ENCODE results near the gene HORMAD1.
A peak's percentile ranks its signal among the peaks of the same experiment; 100 is the strongest.
"Not testable (repeated sequence)": the region's sequence is repeated elsewhere in the genome, so short reads cannot be mapped to it uniquely, and the experiment has no call there.

The HORMAD1 gene

DNA sequence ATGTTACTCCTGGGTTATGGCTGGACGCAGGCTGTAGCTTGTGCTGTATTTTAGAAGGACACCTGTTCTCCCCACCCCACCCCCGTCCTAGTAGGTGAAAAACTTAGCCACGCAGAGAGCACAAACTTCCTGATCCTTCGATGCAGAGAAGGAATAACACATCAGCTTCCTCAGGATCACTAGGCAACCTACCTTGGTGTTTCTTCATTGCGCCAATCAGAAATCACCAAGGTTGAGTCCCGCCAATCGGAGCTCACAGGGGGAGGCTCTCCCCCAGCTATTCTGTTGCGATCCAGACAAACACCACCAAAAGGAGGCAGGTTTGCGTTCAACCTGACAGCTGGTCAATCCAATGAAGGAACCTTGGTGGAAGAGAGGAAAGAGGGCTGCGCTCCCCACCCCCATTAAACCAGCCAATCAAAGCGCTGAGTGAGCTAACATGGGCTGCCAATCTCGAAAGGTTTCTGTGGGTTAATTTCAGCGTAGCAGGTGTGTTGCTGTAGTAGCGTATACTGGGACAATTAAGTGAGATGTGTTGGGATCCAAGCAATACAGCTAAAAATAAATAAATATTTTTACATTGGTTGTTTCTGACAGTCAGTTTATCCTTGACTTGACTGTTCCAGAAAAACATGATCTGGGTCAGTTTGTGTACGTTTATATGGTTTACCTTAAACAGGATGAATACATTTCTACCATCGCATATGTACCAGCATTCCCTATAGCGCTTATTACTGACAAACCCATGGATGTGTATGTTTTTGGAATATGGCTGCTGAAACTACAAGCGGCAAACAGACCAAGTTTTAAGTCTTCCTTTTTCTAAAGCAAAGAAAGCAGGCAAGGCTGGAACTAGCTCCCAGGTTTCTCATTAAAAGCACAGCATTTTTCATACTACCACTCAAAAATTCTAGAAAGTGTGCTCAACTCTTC lies 23.4 kb downstream of the HORMAD1 start, which contains the start of gene GOLPH3L:
GOLPH3L (minus strand) TSS at position 160 of the 933 bp plus-strand sequence. CDS start 2,316 bp downstream, outside the sequence.
- peak; percentile 95 for DNase-seq (ENCODE audit: low spot score)

DNA sequence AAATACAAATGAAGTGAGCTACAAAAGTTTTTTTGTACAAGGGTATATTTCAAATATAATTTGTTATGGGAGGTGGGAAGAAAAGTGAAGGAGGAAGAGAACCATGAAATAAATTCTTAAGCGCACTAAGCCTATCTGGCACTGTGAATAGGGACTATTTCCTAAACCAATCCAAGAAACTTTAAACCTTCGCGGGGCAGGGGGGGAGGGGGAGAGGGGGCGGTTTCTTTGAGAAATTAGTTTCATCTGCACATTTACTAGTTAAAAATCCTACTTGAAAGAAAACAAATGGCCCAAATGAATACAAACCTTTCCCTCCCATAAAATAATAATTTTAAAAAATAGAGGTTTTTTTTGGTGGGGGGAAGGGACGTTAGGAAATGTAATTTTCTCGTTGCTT lies 24.1 kb downstream of the HORMAD1 start:
- DNase-seq (ENCODE audit: low spot score): no peak

DNA sequence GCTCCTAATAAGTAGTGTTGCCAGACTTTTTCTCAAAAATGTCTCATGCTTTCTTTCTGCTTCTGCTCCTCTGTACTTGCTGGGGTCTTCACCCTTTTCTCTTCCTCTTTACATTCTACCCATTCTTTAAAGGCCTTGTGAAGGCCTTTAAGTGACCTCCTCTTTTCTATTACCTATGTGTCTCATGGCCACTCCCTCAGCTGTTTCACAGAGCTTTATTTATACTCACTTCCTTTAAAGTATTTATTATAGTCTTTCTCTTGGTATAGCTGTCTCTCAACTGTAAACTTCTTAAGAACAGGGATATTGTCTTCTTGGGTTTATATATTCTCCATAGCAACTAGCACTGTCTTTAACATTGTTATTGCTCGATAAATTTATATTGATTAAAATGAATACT lies 24.5 kb downstream of the HORMAD1 start:
- no peak for DNase-seq (ENCODE audit: low spot score)

DNA sequence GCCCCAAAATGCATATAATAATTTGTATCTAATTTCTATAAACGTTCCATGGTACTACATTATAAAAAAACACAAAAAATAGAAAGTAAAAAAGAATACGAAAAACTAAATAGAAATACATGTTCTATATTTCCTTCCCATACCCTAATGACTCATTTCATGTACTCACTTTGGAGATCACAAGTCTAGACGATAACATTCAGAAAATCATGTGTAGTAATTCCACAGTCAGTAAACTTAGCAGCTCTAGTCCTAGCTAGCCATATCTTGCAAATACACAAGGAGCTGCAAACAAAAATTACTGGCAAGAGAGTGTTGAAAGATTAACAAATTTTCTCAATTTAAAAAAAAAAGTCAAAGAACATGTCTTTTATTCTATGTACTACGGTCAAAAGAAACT lies 25.1 kb downstream of the HORMAD1 start:
- DNase-seq (ENCODE audit: low spot score): no peak

DNA sequence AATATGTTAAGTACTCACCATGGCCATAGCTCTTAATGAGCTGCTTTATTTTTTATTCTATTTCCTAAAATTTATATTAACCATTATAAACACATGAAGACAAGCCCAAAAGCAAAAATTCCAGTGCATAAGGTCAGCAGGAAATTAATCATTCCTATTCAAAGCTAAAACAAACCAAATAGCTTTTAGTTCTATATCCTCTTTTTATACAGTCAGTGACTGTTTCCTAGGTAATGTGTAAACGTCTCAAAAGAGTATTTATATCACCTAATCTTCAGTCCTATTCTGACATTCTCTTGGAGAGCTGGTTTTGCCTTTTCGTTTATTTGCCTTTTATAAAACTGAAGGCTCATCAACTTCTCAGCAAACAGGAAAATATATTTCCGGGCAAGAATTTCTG lies 28.0 kb downstream of the HORMAD1 start:
- peak; percentile 36 for DNase-seq (ENCODE audit: low spot score)

DNA sequence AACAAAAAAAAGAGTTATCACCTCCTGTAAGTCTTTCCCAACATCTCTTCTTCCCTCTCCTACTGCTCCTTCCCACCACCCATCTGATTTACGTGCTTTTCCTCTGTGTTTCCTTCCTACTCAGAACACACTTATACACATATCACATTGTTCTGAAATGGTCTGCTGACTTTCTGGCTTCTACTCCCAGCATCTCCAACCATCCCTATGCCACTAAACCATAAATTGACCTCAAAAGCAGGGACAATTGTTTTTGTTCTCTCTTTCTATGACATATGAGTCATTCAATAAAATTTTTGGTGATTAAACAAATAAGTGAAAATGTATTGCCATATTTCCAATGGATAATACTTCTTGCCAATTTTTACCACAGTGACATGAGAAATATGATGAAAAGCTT lies 31.9 kb downstream of the HORMAD1 start:
- DNase-seq (ENCODE audit: low spot score): peak; percentile 63

DNA sequence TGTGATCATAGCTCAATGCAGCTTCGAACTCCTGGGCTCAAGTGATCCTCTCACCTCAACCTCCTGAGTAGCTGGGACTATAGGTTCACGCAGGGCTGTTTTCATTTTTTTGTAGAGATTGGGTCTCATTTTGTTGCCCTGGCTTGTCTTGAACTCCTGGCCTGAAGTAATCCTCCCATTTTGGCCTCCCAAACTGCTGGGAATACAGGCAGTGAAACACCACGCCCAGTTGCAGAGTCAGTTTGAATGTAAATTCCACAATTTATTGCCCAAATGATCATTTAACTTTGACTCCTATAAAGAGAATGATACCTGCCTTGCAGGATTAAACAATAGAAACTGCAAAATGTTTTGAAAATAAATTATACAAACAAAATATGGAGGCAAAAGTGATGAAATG lies 34.4 kb downstream of the HORMAD1 start:
- no peak for DNase-seq (ENCODE audit: low spot score)

DNA sequence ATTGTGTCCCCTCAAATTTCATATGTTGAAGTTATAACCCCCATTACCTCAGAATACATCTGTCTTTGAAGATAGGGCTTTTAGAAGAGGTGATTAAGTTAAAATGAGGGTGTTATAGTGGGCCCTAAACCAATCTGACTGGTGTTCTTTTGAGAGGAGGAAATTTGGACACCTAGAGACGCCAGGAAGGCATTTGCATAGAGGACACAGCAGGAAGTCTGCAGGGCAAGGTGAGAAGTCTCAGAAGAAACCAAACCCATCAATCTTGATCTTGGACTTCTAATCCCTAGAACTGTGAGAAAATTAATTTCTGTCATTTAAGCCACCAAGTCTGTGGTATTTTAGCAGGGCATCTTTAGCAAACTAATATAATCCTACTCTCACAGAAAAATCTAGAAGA lies 36.8 kb downstream of the HORMAD1 start:
- no peak for DNase-seq (ENCODE audit: low spot score)

DNA sequence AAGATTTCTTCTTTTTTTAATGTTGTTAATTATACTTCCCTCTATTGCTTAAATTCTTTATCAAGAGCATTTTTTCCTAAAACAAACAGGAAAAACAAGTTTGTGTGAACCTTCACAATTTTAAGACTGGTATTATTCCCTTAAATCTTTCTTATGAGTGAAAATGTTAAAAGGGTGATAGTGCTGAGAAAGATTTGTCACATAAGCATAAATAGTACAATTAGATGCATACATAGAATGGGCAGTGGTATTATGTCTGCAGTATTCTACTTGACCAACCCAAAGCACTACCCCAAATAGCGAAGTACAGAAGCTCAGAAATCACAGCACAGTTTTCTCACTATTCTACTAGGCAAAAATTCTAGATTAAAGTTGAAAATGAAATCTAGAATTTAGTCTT lies 41.7 kb downstream of the HORMAD1 start:
- DNase-seq (ENCODE audit: low spot score): no peak

DNA sequence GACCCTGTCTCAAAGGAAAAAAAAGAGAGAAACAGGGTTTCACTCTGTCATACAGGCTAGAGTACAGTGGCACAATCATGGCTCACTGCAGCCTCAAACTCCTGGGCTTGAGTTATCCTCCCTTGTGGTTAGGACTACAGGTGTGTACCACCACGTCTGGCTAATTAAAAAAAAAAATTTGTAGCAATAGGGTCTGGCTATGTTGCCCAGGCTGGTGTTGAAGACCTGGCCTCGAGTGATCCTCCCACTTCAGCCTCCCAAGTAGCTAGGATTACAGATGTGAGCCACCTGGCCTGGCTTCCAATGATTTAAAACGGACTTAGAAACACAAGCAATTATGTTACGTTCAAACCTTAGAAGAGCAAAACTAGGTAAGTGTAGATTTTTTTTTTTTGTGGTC lies 45.8 kb downstream of the HORMAD1 start:
- no peak for DNase-seq (ENCODE audit: low spot score)

DNA sequence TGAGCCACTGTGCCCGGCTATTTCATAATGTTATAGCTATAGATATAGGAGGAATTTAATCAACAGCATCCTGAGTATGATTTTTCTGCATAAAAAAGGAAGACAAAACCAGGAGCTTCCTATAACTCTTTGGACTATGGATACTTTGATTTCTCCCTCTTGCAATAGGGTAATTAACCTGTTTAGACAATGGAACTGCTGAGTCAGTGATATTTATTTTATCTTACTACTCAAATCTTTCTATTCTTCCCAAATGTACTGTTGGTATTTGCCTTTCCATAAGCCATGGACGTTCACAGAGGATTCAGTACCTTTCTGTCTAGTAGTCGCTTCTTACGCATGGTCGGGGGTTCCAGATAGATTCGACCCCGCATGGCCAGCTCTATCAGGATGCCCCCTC lies 57.4 kb downstream of the HORMAD1 start:
- no peak for DNase-seq (ENCODE audit: low spot score)

DNA sequence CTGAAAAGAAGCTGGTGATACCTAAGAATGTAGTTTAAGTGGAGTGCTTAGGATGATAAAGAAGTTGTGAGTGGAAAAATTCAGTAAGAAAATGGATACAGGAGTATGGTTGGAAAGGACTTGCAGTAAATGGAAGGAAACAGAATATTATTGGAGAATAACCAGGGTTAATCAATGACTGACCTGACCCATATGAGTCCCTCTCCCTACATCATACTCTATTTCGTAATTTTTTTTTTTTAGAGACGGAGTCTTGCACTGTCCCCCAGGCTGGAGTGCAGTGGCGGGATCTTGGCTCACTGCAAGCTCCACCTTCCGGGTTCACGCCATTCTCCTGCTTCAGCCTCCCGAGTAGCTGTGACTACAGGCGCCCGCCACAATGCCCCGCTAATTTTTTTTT lies 57.9 kb downstream of the HORMAD1 start:
- no peak for DNase-seq (ENCODE audit: low spot score)

DNA sequence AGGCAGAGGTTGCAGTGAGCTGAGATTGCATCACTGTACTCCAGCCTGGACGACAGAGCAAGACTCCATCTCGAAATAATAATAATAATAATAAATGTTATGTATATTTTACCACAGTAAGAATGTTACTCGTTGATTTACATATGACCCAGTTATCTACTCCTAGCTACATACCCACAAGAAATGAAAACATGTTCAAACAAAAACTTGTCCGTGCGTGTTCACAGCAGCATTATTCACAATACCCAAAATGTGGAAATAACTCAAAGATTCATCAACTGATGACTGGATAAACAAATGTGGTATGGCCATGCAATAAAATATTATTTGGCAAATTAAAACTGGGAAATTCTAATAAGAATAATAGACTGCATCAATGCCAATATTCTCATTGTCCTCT lies 59.5 kb downstream of the HORMAD1 start:
- no peak for DNase-seq (ENCODE audit: low spot score)

DNA sequence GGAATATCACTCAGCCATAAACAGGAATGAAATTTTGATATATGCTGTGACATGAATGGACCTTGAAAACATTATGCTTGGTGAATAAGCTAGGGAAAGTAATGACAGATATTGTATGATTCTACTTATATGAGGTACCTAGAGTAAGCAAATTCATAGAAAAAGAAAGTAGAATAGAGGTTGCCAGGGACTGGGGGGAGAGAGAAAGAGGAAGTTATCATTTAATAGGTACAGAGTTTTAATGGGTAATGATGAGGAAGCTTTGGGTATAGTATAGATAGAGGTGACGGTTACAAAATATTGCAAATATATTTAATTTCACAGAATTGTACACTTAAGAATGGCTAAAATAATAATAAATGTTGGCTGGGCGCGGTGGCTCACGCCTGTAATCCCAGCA lies 60.1 kb downstream of the HORMAD1 start:
- no peak for DNase-seq (ENCODE audit: low spot score)

DNA sequence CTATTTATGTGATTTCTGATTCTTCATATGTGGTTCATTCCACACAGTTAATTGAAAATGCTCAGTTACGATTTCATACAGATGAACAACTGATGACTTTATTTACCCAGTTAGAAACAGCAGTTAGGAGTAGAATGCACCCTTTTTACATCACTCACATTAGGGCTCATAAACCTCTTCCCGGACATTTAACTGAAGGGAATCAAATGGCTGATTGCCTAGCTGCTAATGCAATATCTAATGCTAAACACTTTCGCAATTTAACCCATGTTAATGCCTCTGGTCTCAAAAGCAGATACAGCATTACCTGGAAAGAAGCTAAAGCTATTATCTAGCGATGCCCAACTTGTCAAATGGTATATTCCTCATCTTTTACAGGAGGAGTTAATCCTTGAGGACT lies 63.6 kb downstream of the HORMAD1 start:
- not testable (repeated sequence) for DNase-seq (ENCODE audit: low spot score)

DNA sequence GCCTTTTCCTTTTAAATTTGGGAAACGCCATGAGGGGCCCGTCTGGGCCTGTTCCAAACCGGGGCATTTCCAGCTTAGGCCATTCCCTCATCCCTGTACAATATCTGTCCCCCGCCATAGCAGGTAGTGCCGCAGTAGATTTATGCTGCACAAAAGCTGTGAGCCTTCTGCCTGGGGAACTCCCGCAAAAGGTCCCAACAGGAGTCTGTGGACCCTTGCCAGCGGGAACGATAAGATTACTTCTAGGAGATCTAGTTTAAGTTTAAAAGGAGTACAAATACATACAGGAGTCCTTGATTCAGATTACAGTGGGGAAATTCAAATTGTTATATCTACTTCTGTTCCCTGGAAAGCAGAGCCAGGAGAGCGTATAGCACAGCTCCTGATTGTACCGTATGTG lies 66.1 kb downstream of the HORMAD1 start:
- DNase-seq (ENCODE audit: low spot score): not testable (repeated sequence)

DNA sequence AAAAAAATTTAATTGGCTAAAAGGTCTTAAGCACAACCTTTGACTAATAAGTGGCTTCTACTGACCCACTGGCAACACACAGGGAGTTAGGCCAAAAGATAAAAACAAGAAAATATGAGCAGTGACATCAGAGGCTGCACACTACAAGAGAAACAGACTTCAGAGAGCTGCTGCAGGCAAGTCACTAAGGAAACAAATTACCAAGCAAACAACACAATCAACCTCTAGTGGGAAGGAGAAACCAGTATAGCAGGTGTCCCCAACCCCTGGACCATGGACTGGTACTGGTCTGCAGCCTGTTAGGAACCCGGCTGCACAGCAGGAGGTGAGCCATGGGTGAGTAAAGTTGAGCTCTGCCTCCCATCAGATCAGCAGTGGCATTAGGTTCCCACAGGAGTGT lies 70.5 kb downstream of the HORMAD1 start:
- no peak for DNase-seq (ENCODE audit: low spot score)

DNA sequence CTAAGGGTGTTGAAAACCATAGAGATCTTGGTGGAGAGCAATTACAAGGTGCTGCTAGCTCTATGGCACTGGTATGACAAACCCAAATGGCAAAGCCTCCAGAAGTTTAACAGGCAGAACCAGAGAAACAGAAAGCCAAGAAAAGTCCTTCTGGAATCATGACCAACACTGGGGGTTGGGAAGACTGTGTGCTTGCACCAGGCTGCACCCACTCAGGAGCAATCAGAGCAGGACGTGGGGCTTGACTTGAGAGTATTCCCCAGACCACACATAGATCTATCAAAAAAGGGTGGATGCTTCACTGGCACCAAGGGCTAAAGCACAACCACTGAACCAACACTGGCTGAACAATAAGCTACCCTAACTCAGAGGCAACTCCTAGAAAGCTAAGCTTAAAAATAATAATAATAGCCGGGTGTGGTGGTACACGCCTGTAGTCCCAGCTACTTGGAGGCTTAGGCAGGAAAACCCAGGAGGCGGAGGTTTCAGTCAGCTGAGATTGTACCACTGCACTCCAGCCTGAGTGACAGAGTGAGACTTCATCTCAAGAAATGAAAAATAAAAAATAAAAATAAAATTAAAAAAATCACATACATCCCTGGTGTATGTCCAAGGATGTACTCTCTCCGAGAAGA lies 71.1 kb downstream of the HORMAD1 start:
- no peak for DNase-seq (ENCODE audit: low spot score)

Data from COLO829 (cell line).